T-helper 1 cell treated with Interleukin-12 subunit alpha and Interleukin-12 subunit beta and Interleukin-4 antibody, amounts not matched to agents 30 μg/mL and 1 μg/mL, for 36 hours (primary cell): Measurements from ENCODE around the gene GTF2F1.

Experiments used
- H3K27ac Mint-ChIP-seq: one replicate; pipeline ENCODE4 v1.8.0; 2021; ENCODE audit warnings: mild to moderate bottlenecking, mixed read lengths
- H3K27me3 Mint-ChIP-seq: one replicate; pipeline ENCODE4 v1.8.0; 2021; ENCODE audit warnings: low read depth, mixed read lengths
- H3K36me3 Mint-ChIP-seq: one replicate; pipeline ENCODE4 v1.8.0; 2021; ENCODE audit warnings: low read depth, mixed read lengths
- H3K4me1 Mint-ChIP-seq: one replicate; pipeline ENCODE4 v1.8.0; 2021; ENCODE audit warnings: low read depth, mixed read lengths
- H3K4me3 Mint-ChIP-seq: one replicate; pipeline ENCODE4 v1.8.0; 2021; ENCODE audit warnings: mild to moderate bottlenecking, moderate library complexity, mixed read lengths
- H3K9me3 Mint-ChIP-seq: one replicate; pipeline ENCODE4 v1.8.0; 2021; ENCODE audit warnings: mixed read lengths

GTF2F1 gene

GRCh38 chr19:6424195-6424938 is 31.4 kb upstream of the GTF2F1 start, which contains the start of gene KHSRP:
Gene KHSRP, minus strand, starts transcription at chr19:6424811. Its CDS starts 110 bp downstream, at chr19:6424701.
- Mint-ChIP-seq H3K4me3 (peak within 1 kb of the TSS; percentile 90), H3K9me3 (no peaks in the 10 kb centered on the region), H3K36me3 (peaks cover 12% of the 10 kb centered on the region)

GRCh38 chr19:6423499-6424194 is 30.7 kb upstream of the GTF2F1 start:
- peak overlapping the region; percentile 90 for H3K4me3 Mint-ChIP-seq
- H3K36me3 Mint-ChIP-seq, result peaks cover 14% of the 10 kb centered on the region
- no peaks in the 10 kb centered on the region for H3K27me3 Mint-ChIP-seq
- peaks cover 20% of the 10 kb centered on the region for H3K4me1 Mint-ChIP-seq
- no peaks in the 10 kb centered on the region for H3K9me3 Mint-ChIP-seq
- H3K27ac Mint-ChIP-seq, result peak overlapping the region; percentile 76

More at GRCh38 chr19:6424195-6424938, 31.4 kb upstream of the GTF2F1 start, which contains the start of gene KHSRP:
- peaks cover 20% of the 10 kb centered on the region for H3K4me1 Mint-ChIP-seq
- H3K27me3 Mint-ChIP-seq, result no peaks in the 10 kb centered on the region
- peak within 1 kb of the TSS; percentile 87 for H3K27ac Mint-ChIP-seq

- Mint-ChIP-seq H3K36me3 (peaks cover 18% of the 10 kb centered on the region), H3K4me1 (peaks cover 20% of the 10 kb centered on the region), H3K27ac (no peak overlapping the region), H3K9me3 (no peaks in the 10 kb centered on the region), H3K27me3 (no peaks in the 10 kb centered on the region), H3K4me3 (no peak overlapping the region)
Measured at GRCh38 chr19:6421075-6422014, 28.4 kb upstream of the GTF2F1 start.

- Mint-ChIP-seq H3K9me3 (no peaks in the 10 kb centered on the region), H3K27ac (no peak overlapping the region), H3K4me1 (peaks cover 14% of the 10 kb centered on the region), H3K27me3 (no peaks in the 10 kb centered on the region), H3K4me3 (no peak overlapping the region), H3K36me3 (peaks cover 23% of the 10 kb centered on the region)
Measured at GRCh38 chr19:6418562-6418932, 25.6 kb upstream of the GTF2F1 start.

GRCh38 chr19:6417713-6418561 is 25.0 kb upstream of the GTF2F1 start:
- H3K36me3 Mint-ChIP-seq, result peaks cover 23% of the 10 kb centered on the region
- H3K9me3 Mint-ChIP-seq, result no peaks in the 10 kb centered on the region
- peaks cover 9% of the 10 kb centered on the region for H3K4me1 Mint-ChIP-seq
- no peaks in the 10 kb centered on the region for H3K27me3 Mint-ChIP-seq
- H3K4me3 Mint-ChIP-seq, result no peak overlapping the region
- no peak overlapping the region for H3K27ac Mint-ChIP-seq

GRCh38 chr19:6416658-6417405 is 23.9 kb upstream of the GTF2F1 start:
- no peaks in the 10 kb centered on the region for H3K27me3 Mint-ChIP-seq

DNA sequence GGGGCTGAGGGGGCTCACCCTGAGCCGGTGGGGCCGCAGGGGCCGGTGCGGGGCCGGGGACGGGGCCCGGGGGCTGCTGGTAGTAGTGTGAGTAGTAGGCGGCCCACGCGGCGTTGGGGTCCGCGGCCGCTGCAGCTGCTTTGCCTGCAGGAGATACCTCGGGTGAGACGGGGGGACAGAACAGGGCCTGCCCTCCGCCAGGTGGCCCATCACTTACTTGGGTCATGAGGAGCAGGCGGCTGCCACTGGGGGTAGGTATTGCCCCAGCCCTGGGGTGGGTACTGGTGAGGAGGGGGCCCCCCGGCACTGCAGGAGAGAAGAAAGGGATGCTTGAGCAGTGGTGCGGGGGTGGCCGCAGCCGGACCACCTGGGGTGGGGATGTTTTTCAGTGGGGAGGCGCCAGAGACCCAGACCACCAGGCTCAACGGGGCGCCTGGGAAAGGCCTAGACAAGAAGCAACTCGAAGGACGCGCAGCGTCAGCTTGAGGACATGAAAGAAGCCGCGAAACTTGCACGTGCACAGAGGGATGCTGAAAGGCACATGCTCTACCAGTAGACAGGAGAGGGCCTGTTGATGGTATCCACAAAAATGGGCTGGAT is 22.7 kb upstream of the GTF2F1 start:
- Mint-ChIP-seq H3K27ac (no peak overlapping the region), H3K4me3 (no peak overlapping the region), H3K36me3 (peaks cover 19% of the 10 kb centered on the region), H3K9me3 (no peaks in the 10 kb centered on the region), H3K4me1 (no peaks in the 10 kb centered on the region), H3K27me3 (no peaks in the 10 kb centered on the region)

More at GRCh38 chr19:6416658-6417405, 23.9 kb upstream of the GTF2F1 start:
- Mint-ChIP-seq H3K9me3 (no peaks in the 10 kb centered on the region), H3K27ac (no peak overlapping the region), H3K4me1 (no peaks in the 10 kb centered on the region), H3K4me3 (no peak overlapping the region), H3K36me3 (peaks cover 19% of the 10 kb centered on the region)

DNA sequence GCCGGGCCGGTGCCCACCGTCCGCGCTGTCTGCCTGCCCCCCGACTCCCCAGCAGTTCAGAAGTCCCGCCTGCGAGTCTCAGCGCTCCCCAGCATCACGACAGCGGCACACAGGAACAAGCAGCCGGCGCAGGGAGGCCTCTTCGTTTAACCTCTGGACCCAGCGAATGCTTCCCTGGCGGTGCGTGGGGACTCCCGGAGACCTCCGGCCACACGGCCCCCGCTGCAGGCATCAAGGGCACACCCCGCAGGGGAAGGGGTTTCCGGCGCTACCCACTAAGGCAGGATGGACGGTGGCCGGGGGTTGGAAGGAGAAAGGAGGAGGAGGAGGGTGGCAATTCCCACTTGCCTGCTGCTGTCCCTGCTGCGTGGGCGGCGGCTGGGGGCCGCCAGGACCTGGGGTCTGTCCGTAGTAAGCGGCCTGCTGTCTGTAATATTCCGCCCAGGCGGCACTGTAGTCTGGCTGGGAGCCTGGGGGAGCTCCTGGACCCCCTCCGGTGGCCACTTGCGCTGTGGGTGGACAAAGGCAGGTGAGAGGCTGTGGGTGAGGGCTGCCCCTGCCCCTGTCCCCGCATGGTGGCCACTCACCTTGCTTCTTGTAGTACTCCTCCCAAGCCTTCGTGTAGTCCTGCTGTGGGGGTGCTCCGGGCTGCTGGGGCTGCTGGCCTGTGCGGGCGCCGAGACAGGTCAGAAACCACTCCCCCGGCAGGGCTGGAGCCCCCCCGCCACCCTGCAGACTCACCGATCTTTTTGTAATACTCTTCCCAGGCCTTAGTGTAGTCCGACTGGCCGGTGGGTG is 22.0 kb upstream of the GTF2F1 start:
- H3K4me3 Mint-ChIP-seq, result no peak overlapping the region
- H3K9me3 Mint-ChIP-seq, result no peaks in the 10 kb centered on the region
- H3K27me3 Mint-ChIP-seq, result no peaks in the 10 kb centered on the region
- peaks cover 16% of the 10 kb centered on the region for H3K36me3 Mint-ChIP-seq
- H3K27ac Mint-ChIP-seq, result no peak overlapping the region
- H3K4me1 Mint-ChIP-seq, result no peaks in the 10 kb centered on the region

GRCh38 chr19:6413721-6414643 is 21.0 kb upstream of the GTF2F1 start:
- Mint-ChIP-seq H3K4me3 (no peak overlapping the region), H3K9me3 (no peaks in the 10 kb centered on the region), H3K27ac (no peak overlapping the region), H3K36me3 (peaks cover 13% of the 10 kb centered on the region), H3K27me3 (no peaks in the 10 kb centered on the region), H3K4me1 (no peaks in the 10 kb centered on the region)

- Mint-ChIP-seq H3K36me3 (peaks cover 11% of the 10 kb centered on the region), H3K27me3 (no peaks in the 10 kb centered on the region)
Measured at GRCh38 chr19:6413291-6413690, 20.3 kb upstream of the GTF2F1 start.

DNA sequence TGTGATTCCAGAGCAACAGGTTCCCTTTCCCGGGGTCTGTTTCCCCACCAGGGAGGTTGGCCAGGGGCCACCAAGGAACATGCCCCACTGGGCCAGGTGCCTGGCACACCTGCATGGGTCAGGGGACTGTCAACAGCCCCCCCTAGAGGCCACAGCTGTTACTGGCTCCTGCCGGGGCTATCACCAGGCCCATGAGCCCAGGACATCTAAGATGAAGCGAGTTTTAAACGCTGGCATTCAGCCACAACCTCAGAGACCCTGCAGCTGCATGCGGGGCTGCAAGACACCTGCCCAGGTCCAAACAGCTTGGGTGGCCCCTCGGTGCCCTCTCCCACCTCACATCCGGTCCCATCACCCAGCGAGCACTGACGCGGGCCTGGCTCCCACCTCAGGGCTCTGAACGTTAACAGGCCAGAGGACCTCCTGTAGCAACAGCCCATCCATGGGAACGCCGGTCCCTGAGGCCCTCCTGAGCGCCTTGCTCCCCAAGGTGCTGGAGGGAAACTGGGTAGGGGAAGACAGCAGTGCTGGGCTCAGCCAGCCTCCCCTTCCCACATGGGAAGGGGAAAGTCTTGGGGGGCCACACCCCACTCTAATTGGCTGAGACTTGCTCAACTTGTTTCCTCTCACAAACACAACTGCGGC is 19.6 kb upstream of the GTF2F1 start:
- H3K27me3 Mint-ChIP-seq, result no peaks in the 10 kb centered on the region
- no peaks in the 10 kb centered on the region for H3K9me3 Mint-ChIP-seq
- no peak overlapping the region for H3K4me3 Mint-ChIP-seq
- H3K4me1 Mint-ChIP-seq, result no peaks in the 10 kb centered on the region
- H3K27ac Mint-ChIP-seq, result no peak overlapping the region
- H3K36me3 Mint-ChIP-seq, result peaks cover 9% of the 10 kb centered on the region

More at GRCh38 chr19:6413291-6413690, 20.3 kb upstream of the GTF2F1 start:
- H3K4me1 Mint-ChIP-seq, result no peaks in the 10 kb centered on the region
- no peak overlapping the region for H3K27ac Mint-ChIP-seq
- no peak overlapping the region for H3K4me3 Mint-ChIP-seq
- no peaks in the 10 kb centered on the region for H3K9me3 Mint-ChIP-seq
